Activated T-helper 1 cell treated with Interleukin-2 at 50 U/mL for 16 hours (primary cell): Measurements from ENCODE around the gene ZDHHC1.
A peak's percentile ranks its signal among the peaks of the same experiment; 100 is the strongest.
"Not testable (repeated sequence)": the region's sequence is repeated elsewhere in the genome, so short reads cannot be mapped to it uniquely, and the experiment has no call there.

Experiments used
- DNase-seq: peaks from one replicate; pipeline ENCODE4 v3.0.0-alpha.2; 2020; ENCODE audit warnings: low read depth

The ZDHHC1 gene

GRCh38 chr16:67430977-67431774 is 14.9 kb upstream of the ZDHHC1 start, which contains the start of gene HSD11B2:
HSD11B2 (plus strand) TSS chr16:67431121; CDS start chr16:67431249, 128 bp downstream.
- DNase-seq, result no peak

- no peak for DNase-seq
Observed at GRCh38 chr16:67430504-67430976, 14.3 kb upstream of the ZDHHC1 start.

- DNase-seq, result no peak
Observed at GRCh38 chr16:67429799-67430503, 13.7 kb upstream of the ZDHHC1 start.

GRCh38 chr16:67429053-67429798 is 12.9 kb upstream of the ZDHHC1 start:
- no peak for DNase-seq

- DNase-seq, result peak; percentile 15
Observed at GRCh38 chr16:67428146-67428731, 12.0 kb upstream of the ZDHHC1 start.

GRCh38 chr16:67426950-67427349 is 10.7 kb upstream of the ZDHHC1 start:
- no peak for DNase-seq

GRCh38 chr16:67426022-67426421 is 9.7 kb upstream of the ZDHHC1 start:
- DNase-seq, result no peak

GRCh38 chr16:67425580-67425979 is 9.3 kb upstream of the ZDHHC1 start:
- DNase-seq, result no peak

- DNase-seq, result no peak
Observed at GRCh38 chr16:67425061-67425460, 8.8 kb upstream of the ZDHHC1 start.

GRCh38 chr16:67424261-67424615 is 8.0 kb upstream of the ZDHHC1 start:
- DNase-seq, result no peak

- DNase-seq, result no peak
Observed at GRCh38 chr16:67423611-67424260, 7.5 kb upstream of the ZDHHC1 start.

- no peak for DNase-seq
Observed at GRCh38 chr16:67423015-67423414, 6.7 kb upstream of the ZDHHC1 start.

- DNase-seq, result no peak
Observed at GRCh38 chr16:67421030-67421429, 4.8 kb upstream of the ZDHHC1 start.

GRCh38 chr16:67419931-67420330 is 3.7 kb upstream of the ZDHHC1 start:
- no peak for DNase-seq

GRCh38 chr16:67419502-67419901 is 3.2 kb upstream of the ZDHHC1 start:
- no peak for DNase-seq

GRCh38 chr16:67417333-67418061 is 1.2 kb upstream of the ZDHHC1 start:
- DNase-seq, result no peak

GRCh38 chr16:67415421-67415820 is 856 bp downstream of the ZDHHC1 start:
- not testable (repeated sequence) for DNase-seq

- DNase-seq, result no peak
Observed at GRCh38 chr16:67413978-67414911, 2.0 kb downstream of the ZDHHC1 start.

- no peak for DNase-seq
Observed at GRCh38 chr16:67412294-67412693, 4.0 kb downstream of the ZDHHC1 start.

GRCh38 chr16:67411339-67411738 is 4.9 kb downstream of the ZDHHC1 start:
- no peak for DNase-seq
